Ascending aorta (tissue), 2 donors: ENCODE data around the gene SUSD2. TPM values are rescaled to one million over a fixed set of nuclear protein-coding genes. Genes with fewer than 3 reads are reported as not detected.

Experiments
- DNase-seq, 2 donors: peaks; one replicate each; pipeline ENCODE4 v3.0.0-alpha.2; 2019; ENCODE audit warnings: low spot score in 2 of 2
- H3K27ac ChIP-seq, 2 donors: fragments of 200-600 bp; sonication (generic); one replicate each; pipeline ENCODE4 v1.5.1; 2016 to 2017; ENCODE audit warnings: mild to moderate bottlenecking in 1 of 2
- H3K27me3 ChIP-seq: fragments of 200-600 bp; sonication (generic); one replicate; pipeline ENCODE4 v1.5.1; 2017
- H3K36me3 ChIP-seq, 2 donors: fragments of 200-600 bp; sonication (generic); one replicate each; pipeline ENCODE4 v1.5.1; 2016
- H3K4me1 ChIP-seq, 2 donors: fragments of 200-600 bp; sonication (generic); one replicate each; pipeline ENCODE4 v1.5.1; 2016 to 2017; ENCODE audit warnings: mild to moderate bottlenecking in 1 of 2
- H3K4me3 ChIP-seq, 2 donors: fragments of 200-600 bp; sonication (generic); one replicate each; pipeline ENCODE4 v1.5.1; 2016 to 2017; ENCODE audit warnings: mild to moderate bottlenecking in 1 of 2
- H3K9me3 ChIP-seq, 2 donors: fragments of 200-600 bp; sonication (generic); one replicate each; pipeline ENCODE4 v1.5.1; 2016
- intact Hi-C: fragments of 100-400 bp; cut with DNase I; formaldehyde crosslinking; loops from one replicate; pipeline ENCODE4 v1.15.1; 2023
- total RNA-seq: library from RNA; depleted of rRNA; stranded (reverse); fragments of >200 nt; gene quantifications from one replicate; pipeline ENCODE4 v1.1.0, GENCODE V29; 2016
- TF ChIP-seq, protein P1 (sequence below), 3 experiments: fragments of 200-600 bp in 2 of 3; fragments of 450-650 bp in 1 of 3; sonication (generic) in 2 of 3; IDR thresholded peaks; one replicate each; pipeline ENCODE4 v1.5.1; 2016 to 2019; ENCODE audit warnings: antibody characterized with exemption in 3 of 3, mild to moderate bottlenecking in 1 of 3, moderate library complexity in 1 of 3

Gene SUSD2
- total RNA-seq, 1 donor from 2014 or later: 51.0 TPM

DNA sequence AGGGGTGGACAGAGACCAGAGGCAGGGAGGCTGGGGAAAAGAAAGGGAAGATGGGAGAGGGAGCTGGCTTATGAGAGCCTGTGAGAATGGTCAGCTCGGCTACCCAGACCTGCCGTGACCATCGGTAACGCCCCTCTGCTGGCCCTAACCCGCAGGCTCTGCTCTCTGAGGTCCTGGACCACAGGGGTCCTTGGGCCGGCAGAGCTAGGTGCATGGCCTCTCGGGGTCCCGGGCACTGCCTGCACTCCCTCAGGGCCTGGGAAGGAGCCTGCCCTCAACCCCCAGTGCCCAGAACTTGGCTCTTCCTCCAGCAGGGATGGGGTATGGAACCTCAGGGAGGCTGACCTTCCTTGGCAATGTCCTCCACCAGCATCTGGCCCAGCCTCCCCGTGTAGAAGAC is 50.4 kb downstream of the SUSD2 start:
- Histone ChIP-seq H3K4me3 (no peak overlapping the region), H3K9me3 (no peaks in the 10 kb centered on the region), H3K36me3 (no peaks in the 10 kb centered on the region), H3K4me1 (no peaks in the 10 kb centered on the region), H3K27ac (no peak overlapping the region), H3K27me3 (no peaks in the 10 kb centered on the region)
- intact Hi-C loops: no loop called here
- TF ChIP-seq, protein P1, sequence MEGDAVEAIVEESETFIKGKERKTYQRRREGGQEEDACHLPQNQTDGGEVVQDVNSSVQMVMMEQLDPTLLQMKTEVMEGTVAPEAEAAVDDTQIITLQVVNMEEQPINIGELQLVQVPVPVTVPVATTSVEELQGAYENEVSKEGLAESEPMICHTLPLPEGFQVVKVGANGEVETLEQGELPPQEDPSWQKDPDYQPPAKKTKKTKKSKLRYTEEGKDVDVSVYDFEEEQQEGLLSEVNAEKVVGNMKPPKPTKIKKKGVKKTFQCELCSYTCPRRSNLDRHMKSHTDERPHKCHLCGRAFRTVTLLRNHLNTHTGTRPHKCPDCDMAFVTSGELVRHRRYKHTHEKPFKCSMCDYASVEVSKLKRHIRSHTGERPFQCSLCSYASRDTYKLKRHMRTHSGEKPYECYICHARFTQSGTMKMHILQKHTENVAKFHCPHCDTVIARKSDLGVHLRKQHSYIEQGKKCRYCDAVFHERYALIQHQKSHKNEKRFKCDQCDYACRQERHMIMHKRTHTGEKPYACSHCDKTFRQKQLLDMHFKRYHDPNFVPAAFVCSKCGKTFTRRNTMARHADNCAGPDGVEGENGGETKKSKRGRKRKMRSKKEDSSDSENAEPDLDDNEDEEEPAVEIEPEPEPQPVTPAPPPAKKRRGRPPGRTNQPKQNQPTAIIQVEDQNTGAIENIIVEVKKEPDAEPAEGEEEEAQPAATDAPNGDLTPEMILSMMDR (IDR thresholded peaks at IDR 0.05): no peak
- no peak for DNase-seq

DNA sequence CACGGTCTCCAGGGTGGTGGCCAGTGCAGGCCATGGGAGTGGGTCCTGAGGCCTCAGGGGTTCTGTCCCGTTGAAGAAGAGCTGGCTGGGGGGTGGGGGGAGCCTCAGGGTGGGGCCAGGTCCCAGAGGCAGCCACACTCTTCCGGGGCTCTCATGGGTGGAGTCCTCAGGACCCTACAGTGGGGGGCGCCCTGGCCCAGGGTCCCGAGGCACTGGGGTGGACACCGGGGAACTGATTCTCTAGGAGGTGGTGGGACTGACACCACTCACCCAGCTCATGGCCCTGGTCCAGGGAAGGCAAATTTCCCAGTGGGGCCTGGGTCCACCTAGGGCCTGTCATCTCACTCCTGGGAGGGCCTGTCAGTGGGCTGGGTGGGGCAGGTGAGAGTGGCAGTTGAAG is 50.8 kb downstream of the SUSD2 start:
- H3K36me3 ChIP-seq: no peaks in the 10 kb centered on the region
- intact Hi-C loops: no loop called here
- DNase-seq: no peak
- H3K27ac ChIP-seq: no peak overlapping the region
- no peak overlapping the region for H3K4me3 ChIP-seq
- TF ChIP-seq, protein P1 (IDR thresholded peaks at IDR 0.05): no peak
- no peaks in the 10 kb centered on the region for H3K27me3 ChIP-seq
- no peaks in the 10 kb centered on the region for H3K4me1 ChIP-seq
- no peaks in the 10 kb centered on the region for H3K9me3 ChIP-seq

DNA sequence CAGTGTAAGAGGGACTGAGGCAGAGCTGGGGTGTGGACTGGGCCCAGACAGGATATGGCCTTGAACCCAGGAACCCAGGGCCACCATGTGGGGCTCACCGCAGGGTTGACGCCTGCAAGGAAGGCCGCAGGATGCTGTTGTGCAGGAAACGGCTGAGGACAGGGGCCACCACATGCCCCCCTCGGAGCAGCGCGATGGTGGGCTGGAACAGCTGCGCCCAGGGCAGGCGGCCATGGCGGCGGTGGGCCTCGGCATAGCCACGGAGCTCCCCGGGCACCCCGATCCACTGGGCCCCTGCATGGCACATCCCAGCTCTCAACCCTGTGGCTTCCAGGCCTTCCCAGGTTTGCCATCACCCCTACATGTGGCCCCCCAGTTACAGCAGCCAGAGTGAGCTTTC is 51.4 kb downstream of the SUSD2 start:
- DNase-seq: no peak
- TF ChIP-seq, protein P1 (IDR thresholded peaks at IDR 0.05): no peak
- Histone ChIP-seq H3K4me3 (no peak overlapping the region), H3K27ac (no peak overlapping the region), H3K36me3 (no peaks in the 10 kb centered on the region), H3K4me1 (no peaks in the 10 kb centered on the region), H3K27me3 (no peaks in the 10 kb centered on the region), H3K9me3 (no peaks in the 10 kb centered on the region)
- intact Hi-C loops: no loop called here

DNA sequence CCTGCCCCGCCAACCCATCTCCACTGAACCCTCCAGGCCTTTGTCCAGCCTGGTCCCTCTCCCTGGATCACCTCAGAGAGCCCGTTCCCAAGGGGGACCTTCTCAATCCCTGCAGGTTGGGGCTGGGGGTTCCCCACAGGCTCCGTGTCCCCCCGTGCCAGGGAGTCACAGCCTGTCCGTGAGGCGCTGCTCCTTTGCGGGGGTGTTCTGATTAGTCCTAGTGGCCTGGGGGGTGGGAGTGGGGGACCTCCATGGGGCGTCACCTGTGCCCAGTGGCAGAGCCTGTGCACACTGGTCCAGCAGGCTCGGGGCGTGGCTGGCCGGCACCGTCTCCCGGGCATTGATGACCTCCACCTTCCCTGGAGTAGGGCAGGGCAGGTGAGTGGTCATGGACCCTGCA is 51.9 kb downstream of the SUSD2 start:
- Histone ChIP-seq H3K27ac (no peak overlapping the region), H3K36me3 (no peaks in the 10 kb centered on the region), H3K4me1 (no peaks in the 10 kb centered on the region), H3K9me3 (no peaks in the 10 kb centered on the region), H3K4me3 (no peak overlapping the region), H3K27me3 (no peaks in the 10 kb centered on the region)
- TF ChIP-seq, protein P1 (IDR thresholded peaks at IDR 0.05): no peak
- DNase-seq: no peak
- intact Hi-C loops: no loop called here

DNA sequence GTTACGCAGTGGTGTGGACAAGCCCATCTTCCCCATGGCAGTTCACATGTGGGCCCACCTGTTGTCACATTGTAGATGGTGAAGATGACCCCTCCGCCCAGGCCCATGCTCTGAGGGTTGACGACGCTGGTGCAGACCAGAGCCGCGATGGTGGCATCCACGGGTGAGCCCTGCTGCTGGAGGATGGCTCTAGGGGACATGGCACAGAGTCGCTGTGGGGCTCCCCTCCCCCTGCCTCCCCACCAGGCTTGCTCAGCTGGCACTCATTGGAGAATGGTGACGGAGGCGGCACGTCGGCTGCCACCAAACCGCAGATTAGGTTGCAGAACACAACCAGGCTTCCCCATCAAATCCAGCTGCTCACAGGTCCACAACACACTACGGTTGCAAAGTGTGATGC is 52.5 kb downstream of the SUSD2 start:
- no peak overlapping the region for H3K4me3 ChIP-seq
- no peaks in the 10 kb centered on the region for H3K27me3 ChIP-seq
- intact Hi-C loops: no loop called here
- no peaks in the 10 kb centered on the region for H3K36me3 ChIP-seq
- TF ChIP-seq, protein P1 (IDR thresholded peaks at IDR 0.05): no peak
- H3K27ac ChIP-seq: no peak overlapping the region
- no peaks in the 10 kb centered on the region for H3K4me1 ChIP-seq
- no peaks in the 10 kb centered on the region for H3K9me3 ChIP-seq
- DNase-seq: no peak

DNA sequence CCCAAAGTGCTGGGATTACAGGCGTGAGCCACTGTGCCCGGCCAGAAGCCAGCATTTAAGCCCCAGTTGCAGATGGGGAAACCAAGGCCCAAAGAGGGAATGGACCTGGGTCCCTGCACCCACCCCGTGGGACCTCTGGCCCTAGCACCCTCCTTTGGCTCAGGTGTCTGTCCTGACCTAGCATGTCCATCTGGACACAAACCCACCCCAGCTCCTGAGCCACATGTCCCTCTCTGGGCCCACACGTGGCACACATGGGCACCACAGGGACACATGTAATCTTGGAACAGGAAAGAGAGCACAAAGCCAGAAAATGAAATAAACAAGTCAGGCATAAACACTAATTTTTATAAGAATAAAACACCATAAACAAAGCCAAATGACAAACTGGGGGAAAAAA is 54.0 kb downstream of the SUSD2 start:
- Histone ChIP-seq H3K9me3 (no peaks in the 10 kb centered on the region), H3K27ac (no peak overlapping the region), H3K27me3 (no peaks in the 10 kb centered on the region), H3K36me3 (no peaks in the 10 kb centered on the region), H3K4me3 (no peak overlapping the region), H3K4me1 (no peaks in the 10 kb centered on the region)
- intact Hi-C loops: no loop called here
- TF ChIP-seq, protein P1 (IDR thresholded peaks at IDR 0.05): no peak
- DNase-seq: no peak
